A549 (cell line): Measurements from ENCODE around the gene CDK17. TPM values are rescaled to one million over a fixed set of nuclear protein-coding genes. Genes with fewer than 3 reads are reported as not detected.

Experiments
- ATAC-seq, 2 experiments: fragments of 200-7000 bp in 1 of 2; fragments of >200 bp in 1 of 2; cut with Nextera tagmentation in 1 of 2; cut with Tn5 transposase in 1 of 2; 3 replicates each; pipeline versions ENCODE4 v1.8.0 to v1.9.1; 2018 to 2020; ENCODE audit warnings: mild to moderate bottlenecking in 1 of 2, moderate library complexity in 1 of 2
- CTCF ChIA-PET: fragments of 300-600 bp; sonication (Branson Sonifier 250); formaldehyde crosslinking; extraction: SDS; loops from one replicate; lab custom pipeline; 2021; ENCODE audit warnings: antibody characterized with exemption, inconsistent platforms; lab: Yijun Ruan, JAX
- POLR2A ChIA-PET: fragments of 350-600 bp; formaldehyde crosslinking; extraction: SDS; loops from one replicate; lab custom pipeline; 2021; ENCODE audit warnings: antibody characterized with exemption, inconsistent platforms; lab: Yijun Ruan, JAX
- DNase-seq, 2 experiments: peaks; one replicate each; pipeline versions ENCODE4 v3.0.0 to v3.0.0-alpha.2; 2011 to 2016; ENCODE audit warnings: low read depth in 1 of 2, low spot score in 1 of 2
- FAIRE-seq: peaks from 2 replicates; lab custom pipeline; 2011; peaks lifted over from hg19 to GRCh38; lab: Jason Lieb, UNC
- H3K27ac ChIP-seq, 2 experiments: fragments of >200 bp; sonication (Bioruptor Twin); formaldehyde crosslinking; 3 replicates each; pipeline ENCODE4 v1.5.1; 2016 to 2017
- H3K4me1 ChIP-seq: fragments of >200 bp; sonication (Bioruptor Twin); formaldehyde crosslinking; 3 replicates; pipeline ENCODE4 v1.6.1; 2016
- H3K4me2 ChIP-seq: fragments of >200 bp; sonication (Bioruptor Twin); formaldehyde crosslinking; 3 replicates; pipeline ENCODE4 v1.6.1; 2016
- H3K4me3 ChIP-seq: fragments of >200 bp; sonication (Bioruptor Twin); formaldehyde crosslinking; 3 replicates; pipeline ENCODE4 v1.5.1; 2016
- H3K9me3 ChIP-seq: fragments of >200 bp; sonication (Bioruptor Twin); formaldehyde crosslinking; 3 replicates; pipeline ENCODE4 v1.6.1; 2016
- CBX8 ChIP-seq: fragments of 200-600 bp; sonication (generic); IDR thresholded peaks from 2 replicates; pipeline ENCODE4 v1.6.1; 2016
- CHD4 ChIP-seq: fragments of 200-600 bp; sonication (generic); IDR thresholded peaks from 2 replicates; pipeline ENCODE4 v1.6.1; 2016; ENCODE audit warnings: antibody characterized with exemption, mild to moderate bottlenecking, borderline replicate concordance
- CTCF ChIP-seq: fragments of >200 bp; sonication (Bioruptor Twin); formaldehyde crosslinking; IDR thresholded peaks from 3 replicates; pipeline ENCODE4 v1.5.1; 2016
- EHF ChIP-seq: fragments of 250-450 bp; sonication (Bioruptor Pico); IDR thresholded peaks from 2 replicates; pipeline ENCODE4 v1.5.0; 2020; ENCODE audit warnings: mild to moderate bottlenecking
- EP300 ChIP-seq, 2 experiments: fragments of >200 bp; sonication (Bioruptor Twin); formaldehyde crosslinking; IDR thresholded peaks; 2 replicates in 1 of 2; 3 replicates in 1 of 2; pipeline ENCODE4 v1.6.1; 2016 to 2017
- ESRRA ChIP-seq: fragments of 150-350 bp; IDR thresholded peaks from 2 replicates; pipeline ENCODE4 v1.6.1; 2014; ENCODE audit warnings: mild to moderate bottlenecking, low read length, borderline replicate concordance
- GATA3 ChIP-seq: IDR thresholded peaks from 2 replicates; pipeline ENCODE4 v1.6.1; 2012; ENCODE audit warnings: borderline replicate concordance
- HOXB13 ChIP-seq: fragments of 250-450 bp; sonication (Bioruptor Pico); IDR thresholded peaks from 2 replicates; pipeline ENCODE4 v1.5.0; 2020; ENCODE audit warnings: low read depth, mild to moderate bottlenecking, moderate library complexity
- JUNB ChIP-seq: fragments of >200 bp; sonication (Bioruptor Twin); formaldehyde crosslinking; IDR thresholded peaks from 2 replicates; pipeline ENCODE4 v1.6.1; 2016
- KDM5A ChIP-seq: fragments of 200-600 bp; sonication (generic); IDR thresholded peaks from 2 replicates; pipeline ENCODE4 v1.6.1; 2016; ENCODE audit warnings: antibody characterized with exemption, mild to moderate bottlenecking
- MAZ ChIP-seq: fragments of 150-350 bp; IDR thresholded peaks from 2 replicates; pipeline ENCODE4 v1.6.1; 2014; ENCODE audit warnings: antibody characterized with exemption, low read depth, low read length, borderline replicate concordance
- NPAS2 ChIP-seq: fragments of 250-450 bp; sonication (Bioruptor Pico); IDR thresholded peaks from 2 replicates; pipeline ENCODE4 v1.8.0; 2022; ENCODE audit warnings: mild to moderate bottlenecking, moderate library complexity, borderline replicate concordance
- NR3C1 ChIP-seq: fragments of >200 bp; sonication (Bioruptor Twin); formaldehyde crosslinking; IDR thresholded peaks from 3 replicates; pipeline ENCODE4 v1.6.1; 2017
- POLR2A ChIP-seq: IDR thresholded peaks from 2 replicates; pipeline ENCODE4 v1.6.1; 2012; ENCODE audit warnings: mild to moderate bottlenecking, low read length
- POLR2AphosphoS2 ChIP-seq: conservative IDR thresholded peaks from 2 replicates; pipeline ENCODE4 v1.6.1; 2012; ENCODE audit warnings: low read length, improper control_type of control experiment, inconsistent platforms
- RAD21 ChIP-seq, 2 experiments: fragments of >200 bp in 1 of 2; sonication (Bioruptor Twin) in 1 of 2; formaldehyde crosslinking in 1 of 2; IDR thresholded peaks in 1 of 2; conservative IDR thresholded peaks in 1 of 2; 2 replicates in 1 of 2; 3 replicates in 1 of 2; pipeline ENCODE4 v1.6.1; 2012 to 2018; ENCODE audit warnings: inconsistent platforms in 1 of 2
- RARB ChIP-seq: fragments of 250-450 bp; sonication (Bioruptor Pico); IDR thresholded peaks from 2 replicates; pipeline ENCODE4 v1.8.0; 2021; ENCODE audit warnings: mild to moderate bottlenecking, moderate library complexity
- RCOR1 ChIP-seq: fragments of 150-350 bp; IDR thresholded peaks from 2 replicates; pipeline ENCODE4 v1.6.1; 2014; ENCODE audit warnings: antibody characterized with exemption, low read length, low read depth
- RNF2 ChIP-seq: fragments of 200-600 bp; sonication (generic); IDR thresholded peaks from 2 replicates; pipeline ENCODE4 v1.6.1; 2016; ENCODE audit warnings: low read depth, mild to moderate bottlenecking, antibody characterized with exemption, moderate library complexity, borderline replicate concordance
- SMC3 ChIP-seq: fragments of >200 bp; sonication (Bioruptor Twin); formaldehyde crosslinking; IDR thresholded peaks from 3 replicates; pipeline ENCODE4 v1.6.1; 2018; ENCODE audit warnings: inconsistent platforms
- TFCP2L1 ChIP-seq: fragments of 250-450 bp; sonication (Bioruptor Pico); IDR thresholded peaks from 2 replicates; pipeline ENCODE4 v1.5.0; 2021; ENCODE audit warnings: mild to moderate bottlenecking
- ZC3H11A ChIP-seq: fragments of 450-650 bp; IDR thresholded peaks from 2 replicates; pipeline ENCODE4 v1.6.1; 2014; ENCODE audit warnings: antibody characterized with exemption, mild to moderate bottlenecking
- ZSCAN20 ChIP-seq: fragments of 250-450 bp; sonication (Bioruptor Pico); IDR thresholded peaks from 2 replicates; pipeline ENCODE4 v1.8.0; 2022; ENCODE audit warnings: mild to moderate bottlenecking, moderate library complexity
- whole genome bisulfite sequencing: methylation state at CpG from one replicate; pipeline ENCODE4 v1.1.6; 2017; ENCODE audit errors: missing lambda C conversion rate; 5-methylcytosine and 5-hydroxymethylcytosine counted together
- polyA plus RNA-seq, 4 experiments: library from polyadenylated mRNA; depleted of rRNA in 3 of 4; stranded (reverse); fragments of >200 nt; fragmentation: RNase III in 1 of 4; extraction: RNeasy Plus Mini Kit Qiagen cat#74134 plus additional on column Dnase treatment in 1 of 4; gene quantifications; 2 replicates in 3 of 4; 3 replicates in 1 of 4; pipeline ENCODE4 v1.2.3, GENCODE V29; 2011 to 2017
- TF ChIP-seq, protein P1 (sequence below): fragments of >200 bp; sonication (Bioruptor Twin); formaldehyde crosslinking; IDR thresholded peaks from 3 replicates; pipeline ENCODE4 v1.6.1; 2016
- TF ChIP-seq, protein P2 (sequence below): IDR thresholded peaks from 2 replicates; pipeline ENCODE4 v1.6.1; 2012
- TF ChIP-seq, protein P3 (sequence below): fragments of 450-650 bp; IDR thresholded peaks from 2 replicates; pipeline ENCODE4 v1.6.1; 2014; ENCODE audit warnings: antibody characterized with exemption
- TF ChIP-seq, protein P4 (sequence below): fragments of 200-600 bp; sonication (generic); IDR thresholded peaks from 2 replicates; pipeline ENCODE4 v1.6.1; 2016; ENCODE audit warnings: antibody characterized with exemption, mild to moderate bottlenecking, moderate library complexity

CDK17 gene
- polyA plus RNA-seq, 2 of the 4 experiments (the other 2 are of a cell fraction) = 11.4 to 43.5 TPM

- ATAC-seq = no peak; a peak in 2 of 6 replicates
- WGBS = 98% methylated on average over 7 of the region's 7 CpGs
Measured at GRCh38 chr12:96250119-96250685, 150.0 kb downstream of the CDK17 start.

GRCh38 chr12:96249196-96250118 is 150.8 kb downstream of the CDK17 start:
- Histone ChIP-seq H3K4me3 (no peak overlapping the region), H3K9me3 (no peaks in the 10 kb centered on the region), H3K4me2 (no peak overlapping the region), H3K4me1 (peaks cover 9% of the 10 kb centered on the region; the same call in 2 of the 3 replicates), H3K27ac (no peak overlapping the region)
- ATAC-seq = peak in 1 of 2 experiments; percentile 15; a peak in 2 of 6 replicates
- 87% methylated on average over 16 of the region's 16 CpGs for WGBS
- ChIA-PET CTCF (interaction anchor here (0.6 to 1.1 kb wide), 4 partner anchors 15 to 267 kb away, joined by 3 to 4 read pairs (median 3); no protein-coding TSS in a partner anchor), POLR2A (no interaction called here)
- DNase-seq = no peak
- FAIRE-seq = no peak
- TF ChIP-seq RNF2 = no peak
- TF ChIP-seq CBX8 = no peak
- no peak for TF ChIP-seq ZC3H11A
- TF ChIP-seq EHF (CRISPR knock-in tag) = no peak
- TF ChIP-seq, protein P1, sequence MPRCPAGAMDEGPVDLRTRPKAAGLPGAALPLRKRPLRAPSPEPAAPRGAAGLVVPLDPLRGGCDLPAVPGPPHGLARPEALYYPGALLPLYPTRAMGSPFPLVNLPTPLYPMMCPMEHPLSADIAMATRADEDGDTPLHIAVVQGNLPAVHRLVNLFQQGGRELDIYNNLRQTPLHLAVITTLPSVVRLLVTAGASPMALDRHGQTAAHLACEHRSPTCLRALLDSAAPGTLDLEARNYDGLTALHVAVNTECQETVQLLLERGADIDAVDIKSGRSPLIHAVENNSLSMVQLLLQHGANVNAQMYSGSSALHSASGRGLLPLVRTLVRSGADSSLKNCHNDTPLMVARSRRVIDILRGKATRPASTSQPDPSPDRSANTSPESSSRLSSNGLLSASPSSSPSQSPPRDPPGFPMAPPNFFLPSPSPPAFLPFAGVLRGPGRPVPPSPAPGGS = no peak
- TF ChIP-seq HOXB13 = no peak
- TF ChIP-seq CTCF = no peak
- no peak for TF ChIP-seq RCOR1
- TF ChIP-seq ESRRA = no peak
- TF ChIP-seq RAD21 (conservative IDR thresholded peaks at IDR 0.05 in 1 of 2, IDR thresholded peaks at IDR 0.05 in 1 of 2) = no peak
- TF ChIP-seq EP300 (IDR thresholded peaks at IDR 0.05) = no peak
- no peak for TF ChIP-seq KDM5A
- TF ChIP-seq, protein P2, sequence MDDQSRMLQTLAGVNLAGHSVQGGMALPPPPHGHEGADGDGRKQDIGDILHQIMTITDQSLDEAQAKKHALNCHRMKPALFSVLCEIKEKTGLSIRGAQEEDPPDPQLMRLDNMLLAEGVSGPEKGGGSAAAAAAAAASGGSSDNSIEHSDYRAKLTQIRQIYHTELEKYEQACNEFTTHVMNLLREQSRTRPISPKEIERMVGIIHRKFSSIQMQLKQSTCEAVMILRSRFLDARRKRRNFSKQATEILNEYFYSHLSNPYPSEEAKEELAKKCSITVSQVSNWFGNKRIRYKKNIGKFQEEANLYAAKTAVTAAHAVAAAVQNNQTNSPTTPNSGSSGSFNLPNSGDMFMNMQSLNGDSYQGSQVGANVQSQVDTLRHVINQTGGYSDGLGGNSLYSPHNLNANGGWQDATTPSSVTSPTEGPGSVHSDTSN = no peak
- no peak for TF ChIP-seq JUNB
- TF ChIP-seq CHD4 = no peak
- TF ChIP-seq TFCP2L1 (CRISPR knock-in tag) = no peak
- no peak for TF ChIP-seq POLR2AphosphoS2
- no peak for TF ChIP-seq MAZ

More at GRCh38 chr12:96250119-96250685, 150.0 kb downstream of the CDK17 start:
- no peak overlapping the region for H3K4me3 ChIP-seq
- TF ChIP-seq GATA3 = no peak
- TF ChIP-seq MAZ = no peak
- TF ChIP-seq RARB (CRISPR knock-in tag) = no peak
- TF ChIP-seq, protein P3, sequence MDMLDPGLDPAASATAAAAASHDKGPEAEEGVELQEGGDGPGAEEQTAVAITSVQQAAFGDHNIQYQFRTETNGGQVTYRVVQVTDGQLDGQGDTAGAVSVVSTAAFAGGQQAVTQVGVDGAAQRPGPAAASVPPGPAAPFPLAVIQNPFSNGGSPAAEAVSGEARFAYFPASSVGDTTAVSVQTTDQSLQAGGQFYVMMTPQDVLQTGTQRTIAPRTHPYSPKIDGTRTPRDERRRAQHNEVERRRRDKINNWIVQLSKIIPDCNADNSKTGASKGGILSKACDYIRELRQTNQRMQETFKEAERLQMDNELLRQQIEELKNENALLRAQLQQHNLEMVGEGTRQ = no peak
- TF ChIP-seq, protein P4, sequence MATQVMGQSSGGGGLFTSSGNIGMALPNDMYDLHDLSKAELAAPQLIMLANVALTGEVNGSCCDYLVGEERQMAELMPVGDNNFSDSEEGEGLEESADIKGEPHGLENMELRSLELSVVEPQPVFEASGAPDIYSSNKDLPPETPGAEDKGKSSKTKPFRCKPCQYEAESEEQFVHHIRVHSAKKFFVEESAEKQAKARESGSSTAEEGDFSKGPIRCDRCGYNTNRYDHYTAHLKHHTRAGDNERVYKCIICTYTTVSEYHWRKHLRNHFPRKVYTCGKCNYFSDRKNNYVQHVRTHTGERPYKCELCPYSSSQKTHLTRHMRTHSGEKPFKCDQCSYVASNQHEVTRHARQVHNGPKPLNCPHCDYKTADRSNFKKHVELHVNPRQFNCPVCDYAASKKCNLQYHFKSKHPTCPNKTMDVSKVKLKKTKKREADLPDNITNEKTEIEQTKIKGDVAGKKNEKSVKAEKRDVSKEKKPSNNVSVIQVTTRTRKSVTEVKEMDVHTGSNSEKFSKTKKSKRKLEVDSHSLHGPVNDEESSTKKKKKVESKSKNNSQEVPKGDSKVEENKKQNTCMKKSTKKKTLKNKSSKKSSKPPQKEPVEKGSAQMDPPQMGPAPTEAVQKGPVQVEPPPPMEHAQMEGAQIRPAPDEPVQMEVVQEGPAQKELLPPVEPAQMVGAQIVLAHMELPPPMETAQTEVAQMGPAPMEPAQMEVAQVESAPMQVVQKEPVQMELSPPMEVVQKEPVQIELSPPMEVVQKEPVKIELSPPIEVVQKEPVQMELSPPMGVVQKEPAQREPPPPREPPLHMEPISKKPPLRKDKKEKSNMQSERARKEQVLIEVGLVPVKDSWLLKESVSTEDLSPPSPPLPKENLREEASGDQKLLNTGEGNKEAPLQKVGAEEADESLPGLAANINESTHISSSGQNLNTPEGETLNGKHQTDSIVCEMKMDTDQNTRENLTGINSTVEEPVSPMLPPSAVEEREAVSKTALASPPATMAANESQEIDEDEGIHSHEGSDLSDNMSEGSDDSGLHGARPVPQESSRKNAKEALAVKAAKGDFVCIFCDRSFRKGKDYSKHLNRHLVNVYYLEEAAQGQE = no peak
- TF ChIP-seq NPAS2 = no peak
- no peak for TF ChIP-seq EP300 (IDR thresholded peaks at IDR 0.05)
- no peak for TF ChIP-seq ZSCAN20 (CRISPR knock-in tag)
- no peak for TF ChIP-seq NR3C1
- TF ChIP-seq POLR2A = no peak
- no peak for TF ChIP-seq EHF (CRISPR knock-in tag)
- TF ChIP-seq SMC3 = no peak
- TF ChIP-seq RCOR1 = no peak
- TF ChIP-seq KDM5A = no peak
- no peak for TF ChIP-seq ZC3H11A
- DNase-seq = no peak
- H3K27ac ChIP-seq = no peak overlapping the region
- no peaks in the 10 kb centered on the region for H3K9me3 ChIP-seq
- FAIRE-seq = no peak
- CTCF ChIA-PET = interaction anchor here (1.1 kb wide), 1 partner anchor 35 kb away, joined by 3 read pairs; no protein-coding TSS in a partner anchor
- peaks cover 9% of the 10 kb centered on the region; the same call in 2 of the 3 replicates for H3K4me1 ChIP-seq
- POLR2A ChIA-PET = no interaction called here
- no peak overlapping the region for H3K4me2 ChIP-seq
